ENCODE results near the gene KCNT1. TPM values are rescaled to one million over a fixed set of nuclear protein-coding genes. Genes with fewer than 3 reads are reported as not detected.

Gene KCNT1
- total RNA-seq, 1 experiment from 2014 or later, result 0.51 TPM

DNA sequence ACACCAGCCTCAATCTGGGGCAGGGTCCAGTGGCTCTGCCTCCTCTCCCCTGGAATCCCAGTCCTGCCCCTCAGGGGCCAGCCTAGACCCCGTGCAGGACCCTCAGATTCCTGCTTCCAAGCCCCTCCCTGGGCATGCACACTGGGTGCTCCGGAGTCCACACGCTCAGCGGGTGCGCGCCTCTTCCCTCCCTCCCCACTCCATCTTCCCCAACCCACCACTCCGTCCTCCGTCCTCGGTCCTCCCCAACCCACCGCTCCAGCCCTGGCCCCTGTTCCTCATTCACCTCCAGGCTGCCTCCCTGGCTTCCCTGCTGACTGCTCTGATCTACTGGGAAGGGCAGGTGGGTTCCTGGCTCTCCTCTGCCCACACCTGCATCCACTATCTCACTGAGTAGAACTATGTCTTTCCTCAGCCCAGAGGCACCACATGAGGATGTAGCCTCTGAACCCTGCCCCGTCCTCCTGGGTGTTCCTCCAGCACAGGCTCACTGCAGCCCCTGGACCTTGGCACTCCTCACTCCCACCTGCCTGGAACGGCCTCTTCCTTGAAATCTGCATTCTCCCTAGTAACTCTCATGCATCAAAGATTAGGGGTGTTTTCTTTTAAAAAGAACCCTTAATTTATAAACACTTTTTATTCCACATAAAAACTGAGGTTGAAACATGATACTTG, 112.6 kb downstream of the KCNT1 start:
- H3K27ac ChIP-seq, result no peak overlapping the region
- no peak for DNase-seq
- H3K27me3 ChIP-seq, result no peaks in the 10 kb centered on the region
- peaks cover 6% of the 10 kb centered on the region; the same call in 1 of the 2 replicates for H3K4me1 ChIP-seq
- H3K36me3 ChIP-seq, result peaks cover 66% of the 10 kb centered on the region
- no peak overlapping the region for H3K4me3 ChIP-seq
- H3K9me3 ChIP-seq (replicated peaks), result no peaks in the 10 kb centered on the region

DNA sequence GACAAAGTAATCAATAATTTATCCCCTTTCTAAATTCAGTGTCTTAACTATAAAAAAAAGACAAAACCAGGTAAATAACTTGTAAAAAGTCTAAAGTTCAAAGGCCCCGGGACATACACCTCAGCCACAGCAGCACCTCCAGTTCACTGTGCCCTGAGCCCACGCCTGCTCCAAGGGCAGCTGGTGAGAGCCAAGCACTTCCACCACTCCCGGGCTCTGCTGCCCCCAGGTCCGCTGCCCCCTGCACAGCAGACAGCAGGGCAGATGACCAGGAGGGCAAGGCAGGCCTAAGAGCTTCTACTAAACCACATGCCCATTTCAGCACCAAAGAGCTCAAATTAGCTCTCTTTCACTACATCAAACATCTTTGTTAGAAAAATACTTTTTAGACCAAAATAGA, 113.4 kb downstream of the KCNT1 start:
- H3K4me3 ChIP-seq, result no peak overlapping the region
- peaks cover 64% of the 10 kb centered on the region for H3K36me3 ChIP-seq
- no peaks in the 10 kb centered on the region for H3K27me3 ChIP-seq
- peaks cover 6% of the 10 kb centered on the region; the same call in 1 of the 2 replicates for H3K4me1 ChIP-seq
- no peak for DNase-seq
- no peaks in the 10 kb centered on the region for H3K9me3 ChIP-seq (replicated peaks)
- H3K27ac ChIP-seq, result no peak overlapping the region

DNA sequence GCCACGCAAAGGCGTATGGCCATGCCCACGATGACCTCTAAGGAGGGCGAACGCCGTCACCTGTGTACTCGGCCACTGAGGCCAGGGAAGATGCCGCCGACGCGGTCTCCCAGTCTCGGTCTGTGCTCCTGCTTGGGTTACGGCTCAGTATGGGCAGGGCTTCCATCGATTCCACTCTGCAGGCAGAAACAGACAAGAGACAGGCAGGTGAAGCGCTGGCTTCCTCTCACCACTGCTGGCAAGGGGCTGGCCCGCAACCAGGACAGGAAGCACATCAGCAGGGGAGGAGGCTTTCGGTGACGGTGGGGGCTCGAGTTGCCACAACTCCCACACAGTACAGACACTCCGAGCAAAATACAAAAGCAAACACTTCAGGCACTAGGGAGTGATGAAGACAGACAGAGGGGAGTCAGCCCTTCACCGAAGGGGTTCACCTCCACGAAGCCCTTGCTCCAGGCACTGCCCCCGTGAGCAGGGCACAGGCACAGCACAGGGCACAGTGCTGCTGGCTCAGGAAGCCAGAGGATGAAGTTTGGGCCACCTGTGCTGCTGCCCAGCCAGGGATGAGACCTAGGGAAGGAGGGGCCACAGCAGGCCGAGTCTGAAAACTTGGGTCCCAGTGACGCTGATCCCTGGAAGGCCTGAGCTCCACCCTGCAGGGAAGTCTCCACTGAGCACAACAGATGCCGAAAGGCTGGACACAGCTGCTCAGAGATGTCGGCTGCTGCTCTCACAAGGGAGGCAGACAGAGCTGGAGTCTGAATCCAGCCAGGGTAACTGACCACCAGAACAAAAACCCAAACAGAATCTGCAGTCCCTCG, 114.1 kb downstream of the KCNT1 start:
- no peak overlapping the region for H3K27ac ChIP-seq

DNA sequence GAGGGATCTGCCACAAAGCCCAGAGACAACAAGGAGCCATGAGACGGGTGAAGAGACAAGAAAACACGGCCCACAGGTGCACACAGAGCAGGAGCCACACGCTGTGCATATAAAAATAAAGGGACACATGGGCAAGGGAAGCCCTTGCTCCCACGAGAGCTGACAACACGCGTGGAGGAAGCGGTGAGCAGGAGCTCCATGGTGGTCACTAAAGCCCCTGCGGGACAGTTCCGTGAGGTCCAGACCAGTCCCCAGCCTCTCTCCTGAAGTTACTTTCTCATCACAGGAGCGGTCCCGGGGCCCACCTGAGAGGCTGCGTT, 114.6 kb downstream of the KCNT1 start:
- Histone ChIP-seq H3K36me3 (peaks cover 61% of the 10 kb centered on the region), H3K27ac (no peak overlapping the region), H3K4me1 (peaks cover 5% of the 10 kb centered on the region; the same call in 1 of the 2 replicates), H3K9me3 (replicated peaks) (no peaks in the 10 kb centered on the region), H3K4me3 (no peak overlapping the region), H3K27me3 (no peaks in the 10 kb centered on the region)
- no peak for DNase-seq

More for the DNA sequence above, 114.1 kb downstream of the KCNT1 start:
- DNase-seq, result peak in 1 of 2 experiments; percentile 36
- no peaks in the 10 kb centered on the region for H3K9me3 ChIP-seq (replicated peaks)
- H3K27me3 ChIP-seq, result no peaks in the 10 kb centered on the region
- H3K4me1 ChIP-seq, result peaks cover 6% of the 10 kb centered on the region; the same call in 1 of the 2 replicates
- peaks cover 60% of the 10 kb centered on the region for H3K36me3 ChIP-seq
- no peak overlapping the region for H3K4me3 ChIP-seq

DNA sequence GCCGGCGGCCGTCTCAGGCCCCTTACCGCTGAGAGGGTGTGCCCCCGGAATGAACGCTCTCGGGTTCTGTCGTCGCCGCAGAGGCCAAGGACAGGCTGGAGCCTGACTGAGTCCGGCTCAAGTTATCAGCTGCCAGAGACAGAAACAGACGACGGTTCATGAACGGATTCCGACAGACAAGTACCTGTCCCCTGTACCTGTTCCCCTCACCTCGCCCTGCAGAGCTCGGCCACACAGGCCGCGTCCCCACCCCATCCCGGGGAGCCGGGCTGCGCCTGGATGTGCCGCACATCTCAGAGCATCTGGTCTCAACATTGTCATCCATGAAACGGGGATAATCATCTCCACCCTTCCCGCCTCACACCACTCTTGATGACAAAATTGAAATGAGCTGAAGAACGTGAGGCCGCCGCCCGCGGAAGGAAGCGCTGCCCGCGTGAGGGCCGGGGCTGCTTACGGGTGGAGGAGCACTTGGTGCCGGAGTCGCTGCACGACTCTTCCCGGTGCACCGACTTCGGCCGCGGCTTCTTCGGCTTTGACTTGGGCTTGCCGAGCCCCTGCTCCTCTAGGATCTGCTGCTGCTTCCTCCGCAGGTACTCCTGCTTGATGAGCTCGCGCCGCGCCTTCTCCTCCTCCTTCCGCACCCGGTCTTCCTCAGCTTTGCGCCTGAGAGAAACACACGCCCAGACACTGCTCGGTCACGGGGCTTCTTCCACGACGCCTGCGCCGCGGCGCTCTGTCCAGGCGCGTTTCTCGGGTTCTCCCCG, 116.1 kb downstream of the KCNT1 start:
- no peak overlapping the region for H3K4me3 ChIP-seq
- H3K27ac ChIP-seq, result no peak overlapping the region
- H3K9me3 ChIP-seq (replicated peaks), result no peaks in the 10 kb centered on the region
- no peaks in the 10 kb centered on the region for H3K4me1 ChIP-seq
- DNase-seq, result no peak
- peaks cover 72% of the 10 kb centered on the region for H3K36me3 ChIP-seq
- no peaks in the 10 kb centered on the region for H3K27me3 ChIP-seq

DNA sequence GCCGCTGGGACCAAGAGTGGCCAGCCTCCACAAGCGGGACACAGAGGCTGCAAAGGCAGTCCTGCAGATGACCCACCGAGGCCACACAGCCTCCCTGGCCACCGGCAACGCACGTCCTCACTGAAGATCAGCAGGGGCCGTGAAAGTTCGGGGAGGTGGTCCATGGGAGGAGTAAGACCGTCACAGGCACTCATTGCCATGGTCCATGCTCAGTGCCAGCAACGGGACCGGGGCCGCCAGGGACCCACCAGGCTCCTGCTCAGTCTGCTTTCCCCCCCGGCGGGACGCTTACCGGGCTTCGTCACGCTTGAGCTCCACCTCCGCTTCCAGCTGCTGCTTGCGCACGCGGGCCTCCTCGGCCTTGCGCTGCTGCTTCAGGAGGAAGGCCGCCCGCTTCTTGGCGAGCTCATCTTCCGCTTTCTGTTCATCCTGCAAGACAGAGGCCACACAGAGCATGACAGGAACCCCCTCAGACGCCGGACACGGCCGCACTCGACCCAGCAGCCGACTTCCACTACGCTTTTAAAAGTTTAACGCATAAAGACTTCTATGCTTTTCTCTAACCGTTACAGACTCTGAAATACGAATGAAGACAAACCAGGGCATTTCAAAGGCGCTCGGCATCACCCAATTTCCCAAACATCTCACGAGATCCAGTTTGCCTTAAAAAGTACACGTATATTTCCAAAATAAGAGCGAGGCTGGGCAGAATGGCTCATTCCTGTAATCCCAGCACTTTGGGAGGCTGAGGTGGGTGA, 116.9 kb downstream of the KCNT1 start:
- peaks cover 71% of the 10 kb centered on the region for H3K36me3 ChIP-seq
- no peak overlapping the region for H3K27ac ChIP-seq
- no peaks in the 10 kb centered on the region for H3K9me3 ChIP-seq (replicated peaks)
- no peaks in the 10 kb centered on the region for H3K27me3 ChIP-seq
- H3K4me3 ChIP-seq, result no peak overlapping the region
- no peaks in the 10 kb centered on the region for H3K4me1 ChIP-seq
- no peak for DNase-seq

DNA sequence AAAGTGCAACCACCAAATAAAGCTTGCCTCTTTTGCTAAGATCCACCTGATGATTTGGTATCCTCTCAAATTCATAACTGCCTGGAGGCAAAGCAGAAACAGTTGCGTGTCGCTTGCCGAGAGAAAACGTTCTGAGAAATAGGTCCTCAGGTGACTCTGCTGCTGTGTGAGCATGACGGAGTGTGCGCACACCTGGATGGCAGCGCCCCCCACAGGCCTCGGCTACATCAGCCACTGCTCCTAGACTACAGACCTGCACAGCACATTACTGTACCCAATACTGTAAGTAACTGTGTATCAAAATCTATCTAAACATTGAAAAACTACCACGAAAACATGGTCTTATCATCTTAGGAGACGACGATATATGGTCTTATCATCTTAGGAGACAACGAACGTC, 117.9 kb downstream of the KCNT1 start:
- H3K9me3 ChIP-seq (replicated peaks), result no peaks in the 10 kb centered on the region
- no peak overlapping the region for H3K4me3 ChIP-seq
- H3K27me3 ChIP-seq, result no peaks in the 10 kb centered on the region
- no peak for DNase-seq
- no peak overlapping the region for H3K27ac ChIP-seq
- no peaks in the 10 kb centered on the region for H3K4me1 ChIP-seq
- peaks cover 65% of the 10 kb centered on the region for H3K36me3 ChIP-seq

DNA sequence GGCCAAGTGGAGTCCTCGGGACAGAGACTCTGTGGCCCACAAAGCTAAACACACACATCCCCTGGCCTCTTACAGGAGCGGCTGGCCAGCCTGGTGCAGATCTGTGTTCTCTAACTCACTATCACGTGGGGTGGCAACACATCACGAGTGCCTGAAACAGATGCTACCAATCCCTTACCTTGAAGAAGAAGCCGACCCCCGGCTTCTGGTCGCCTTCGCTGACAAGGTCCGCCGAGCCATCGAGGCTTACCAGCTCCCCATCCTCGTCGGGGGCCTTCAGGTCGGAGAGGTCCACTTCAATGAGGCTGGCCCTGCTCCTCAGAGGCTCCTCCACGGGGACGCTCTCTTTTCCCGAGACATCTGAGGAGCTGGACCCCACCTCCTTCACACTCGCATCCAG, 118.7 kb downstream of the KCNT1 start:
- H3K9me3 ChIP-seq (replicated peaks), result no peaks in the 10 kb centered on the region
- no peaks in the 10 kb centered on the region for H3K27me3 ChIP-seq
- peaks cover 60% of the 10 kb centered on the region for H3K36me3 ChIP-seq
- no peak overlapping the region for H3K27ac ChIP-seq
- no peak overlapping the region for H3K4me3 ChIP-seq
- DNase-seq, result no peak
- H3K4me1 ChIP-seq, result no peaks in the 10 kb centered on the region

DNA sequence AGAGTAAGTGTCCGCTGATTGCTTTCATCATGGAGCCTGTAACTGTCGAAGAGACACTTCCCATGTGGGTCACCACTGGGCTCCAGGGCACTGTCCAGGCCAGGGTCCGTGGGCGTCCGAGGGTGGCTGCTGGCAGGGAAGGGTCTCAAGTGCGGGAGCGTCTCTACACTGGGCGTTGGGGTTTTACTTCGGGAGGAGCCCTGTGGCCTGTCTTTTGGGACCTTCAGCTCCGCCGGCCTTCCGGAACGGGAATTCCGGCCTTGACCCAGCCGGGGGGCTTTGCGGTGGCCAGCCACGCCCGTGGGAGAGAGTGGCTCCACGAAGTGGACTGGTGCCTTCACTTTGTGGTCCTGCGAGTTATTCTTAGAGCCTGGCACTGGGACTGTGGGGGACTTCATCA, 119.1 kb downstream of the KCNT1 start:
- DNase-seq, result no peak
- Histone ChIP-seq H3K4me1 (no peaks in the 10 kb centered on the region), H3K27me3 (no peaks in the 10 kb centered on the region), H3K4me3 (no peak overlapping the region), H3K9me3 (replicated peaks) (no peaks in the 10 kb centered on the region), H3K36me3 (peaks cover 59% of the 10 kb centered on the region), H3K27ac (no peak overlapping the region)

DNA sequence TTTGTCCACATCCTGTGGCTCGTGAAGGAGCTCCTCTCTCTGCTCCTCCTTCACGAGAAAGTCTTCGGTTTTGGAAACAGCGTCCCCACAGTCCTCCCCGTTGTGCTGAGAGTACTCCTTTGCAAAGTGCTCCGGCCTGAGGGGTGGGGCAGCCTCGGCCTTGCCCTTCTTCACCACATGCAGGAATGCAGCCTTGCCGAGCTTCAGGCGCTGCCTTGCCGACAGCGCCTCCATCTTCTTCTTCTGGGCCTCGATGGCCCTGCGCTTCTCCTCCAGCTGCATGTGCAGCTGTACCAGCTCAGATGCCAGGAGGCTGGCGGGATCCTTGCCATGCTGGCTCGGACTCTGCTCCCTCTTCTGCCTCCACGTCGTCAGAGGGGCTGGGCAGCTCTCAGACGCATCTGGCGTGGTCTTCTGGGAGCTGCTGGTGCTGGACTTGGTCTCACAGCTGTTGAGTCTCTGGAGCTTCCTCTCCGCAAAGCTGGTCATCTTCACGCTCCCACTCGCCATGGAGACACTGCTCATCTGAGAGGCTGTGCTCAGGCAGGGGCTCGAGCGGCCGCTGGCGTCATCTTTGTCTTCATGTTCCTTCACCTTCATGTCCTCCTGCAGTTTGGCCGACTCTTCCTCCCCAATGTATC, 119.9 kb downstream of the KCNT1 start:
- DNase-seq, result no peak
- Histone ChIP-seq H3K9me3 (replicated peaks) (no peaks in the 10 kb centered on the region), H3K4me1 (no peaks in the 10 kb centered on the region), H3K27ac (no peak overlapping the region), H3K36me3 (peaks cover 57% of the 10 kb centered on the region), H3K27me3 (no peaks in the 10 kb centered on the region), H3K4me3 (no peak overlapping the region)

DNA sequence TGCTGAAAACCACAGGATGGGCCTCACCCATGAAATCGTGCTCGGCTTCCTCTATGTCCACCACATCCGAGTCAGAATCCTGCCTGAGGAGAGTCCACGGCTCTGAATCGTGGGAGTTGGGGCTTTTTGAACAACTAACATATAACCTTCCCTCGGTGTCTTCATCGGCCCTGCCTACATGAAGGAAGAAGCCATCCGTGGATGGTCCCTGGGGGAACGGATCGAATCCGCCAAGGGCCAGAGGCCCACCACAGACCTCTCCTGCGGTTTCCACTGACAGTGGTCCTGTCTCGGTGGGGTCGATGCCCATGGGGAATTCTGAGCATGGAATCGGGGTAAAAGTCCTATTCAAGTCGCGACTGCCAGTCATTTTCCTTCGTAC, 120.4 kb downstream of the KCNT1 start:
- H3K27ac ChIP-seq, result no peak overlapping the region

DNA sequence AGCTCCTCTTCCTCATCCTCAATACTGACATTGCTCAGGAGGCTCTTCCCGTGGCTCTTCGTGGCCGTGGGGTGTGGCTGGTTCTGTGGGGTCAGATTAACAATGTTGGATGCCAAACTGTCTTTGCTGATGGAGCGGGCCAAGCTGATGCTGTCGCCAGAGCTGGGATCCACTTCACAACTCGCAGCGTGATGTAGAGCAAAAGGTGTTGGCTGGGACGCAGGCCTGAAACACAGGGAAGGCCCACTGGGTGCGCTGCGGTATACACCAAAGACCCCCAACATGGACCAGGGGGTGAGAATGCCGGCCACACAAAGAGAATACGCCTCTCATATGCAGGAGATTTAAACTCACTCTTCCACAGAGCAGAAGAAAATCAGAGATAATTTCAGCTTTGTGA, 121.1 kb downstream of the KCNT1 start:
- Histone ChIP-seq H3K27ac (no peak overlapping the region), H3K36me3 (peaks cover 49% of the 10 kb centered on the region), H3K4me3 (no peak overlapping the region), H3K4me1 (no peaks in the 10 kb centered on the region), H3K9me3 (replicated peaks) (no peaks in the 10 kb centered on the region), H3K27me3 (no peaks in the 10 kb centered on the region)
- DNase-seq, result no peak

More for the DNA sequence above, 120.4 kb downstream of the KCNT1 start:
- Histone ChIP-seq H3K36me3 (peaks cover 52% of the 10 kb centered on the region), H3K9me3 (replicated peaks) (no peaks in the 10 kb centered on the region), H3K4me3 (no peak overlapping the region), H3K4me1 (no peaks in the 10 kb centered on the region), H3K27me3 (no peaks in the 10 kb centered on the region)
- DNase-seq, result no peak

DNA sequence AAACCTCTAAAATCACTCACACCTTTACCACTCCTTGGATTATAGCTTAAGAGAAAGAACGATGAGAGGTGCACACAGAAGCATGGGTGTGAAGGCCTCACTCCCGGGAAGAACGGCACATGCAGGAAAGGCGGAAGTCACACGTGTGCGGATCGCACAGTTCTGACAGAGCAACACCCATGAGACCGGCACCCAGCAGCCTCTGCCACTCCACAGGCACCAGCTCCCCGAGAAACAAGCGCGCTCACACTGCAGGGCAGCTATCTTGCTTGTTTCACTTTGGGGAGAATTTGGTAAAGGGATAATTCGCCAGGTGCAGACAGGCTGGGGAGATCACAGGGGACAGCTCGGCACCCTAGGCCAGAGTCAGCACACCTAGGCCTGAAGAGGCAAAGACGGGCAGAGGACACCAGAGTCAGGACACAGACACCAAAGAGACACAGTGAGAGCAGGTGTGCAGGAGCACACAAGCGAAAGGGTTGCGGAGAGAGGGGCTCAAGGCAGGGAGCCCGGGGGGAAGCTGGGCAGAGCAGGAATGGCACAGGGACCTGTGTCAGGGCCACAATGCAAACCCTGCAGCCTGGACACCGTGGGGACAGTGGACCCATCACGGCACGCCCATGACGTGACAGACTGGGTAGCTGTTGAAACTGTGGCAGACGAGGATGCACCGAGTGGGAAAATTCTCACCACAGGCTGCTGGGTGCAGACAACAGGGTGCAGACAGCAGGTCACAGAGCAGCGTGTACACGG, 123.6 kb downstream of the KCNT1 start:
- H3K27me3 ChIP-seq, result no peaks in the 10 kb centered on the region
- no peak for DNase-seq
- H3K4me1 ChIP-seq, result no peaks in the 10 kb centered on the region
- H3K4me3 ChIP-seq, result no peak overlapping the region
- H3K27ac ChIP-seq, result no peak overlapping the region
- peaks cover 39% of the 10 kb centered on the region for H3K36me3 ChIP-seq
- H3K9me3 ChIP-seq (replicated peaks), result peaks cover 5% of the 10 kb centered on the region

DNA sequence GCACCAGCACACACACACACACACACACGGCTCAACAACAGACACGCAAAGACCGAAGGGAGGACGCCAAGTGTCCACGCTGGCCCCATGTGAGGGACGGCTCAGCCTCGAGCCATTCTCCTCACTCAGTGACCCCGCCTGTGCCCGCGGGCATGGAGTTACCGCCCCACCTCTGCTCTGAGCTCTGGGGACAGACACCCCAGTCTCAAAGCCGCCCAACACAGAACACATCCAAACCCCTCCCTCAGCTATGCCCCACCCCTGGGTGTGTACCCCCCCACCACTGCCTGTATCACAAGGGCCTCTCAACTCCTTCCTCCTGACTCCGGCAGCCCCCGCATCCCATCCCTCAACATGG, 124.2 kb downstream of the KCNT1 start:
- H3K36me3 ChIP-seq, result peaks cover 37% of the 10 kb centered on the region
- DNase-seq, result no peak
- H3K4me1 ChIP-seq, result no peaks in the 10 kb centered on the region
- H3K4me3 ChIP-seq, result no peak overlapping the region
- no peaks in the 10 kb centered on the region for H3K27me3 ChIP-seq
- H3K27ac ChIP-seq, result no peak overlapping the region
- peaks cover 5% of the 10 kb centered on the region for H3K9me3 ChIP-seq (replicated peaks)

All from SJCRH30 (cell line).